Measurements from ENCODE around the gene LPP.

GRCh38 chr3:188918093-188918492 is 764.1 kb downstream of the LPP start:
- no peak for TF ChIP-seq CTCF (IDR thresholded peaks at IDR 0.05)
- TF ChIP-seq POLR2A (IDR thresholded peaks at IDR 0.05), result no peak

Measured in tibial nerve (tissue), 3 donors.